Measurements from ENCODE around the gene GALNT1.

GRCh38 chr18:35589546-35589945 lies 8.0 kb downstream of the GALNT1 start:
- TF ChIP-seq, protein P1, sequence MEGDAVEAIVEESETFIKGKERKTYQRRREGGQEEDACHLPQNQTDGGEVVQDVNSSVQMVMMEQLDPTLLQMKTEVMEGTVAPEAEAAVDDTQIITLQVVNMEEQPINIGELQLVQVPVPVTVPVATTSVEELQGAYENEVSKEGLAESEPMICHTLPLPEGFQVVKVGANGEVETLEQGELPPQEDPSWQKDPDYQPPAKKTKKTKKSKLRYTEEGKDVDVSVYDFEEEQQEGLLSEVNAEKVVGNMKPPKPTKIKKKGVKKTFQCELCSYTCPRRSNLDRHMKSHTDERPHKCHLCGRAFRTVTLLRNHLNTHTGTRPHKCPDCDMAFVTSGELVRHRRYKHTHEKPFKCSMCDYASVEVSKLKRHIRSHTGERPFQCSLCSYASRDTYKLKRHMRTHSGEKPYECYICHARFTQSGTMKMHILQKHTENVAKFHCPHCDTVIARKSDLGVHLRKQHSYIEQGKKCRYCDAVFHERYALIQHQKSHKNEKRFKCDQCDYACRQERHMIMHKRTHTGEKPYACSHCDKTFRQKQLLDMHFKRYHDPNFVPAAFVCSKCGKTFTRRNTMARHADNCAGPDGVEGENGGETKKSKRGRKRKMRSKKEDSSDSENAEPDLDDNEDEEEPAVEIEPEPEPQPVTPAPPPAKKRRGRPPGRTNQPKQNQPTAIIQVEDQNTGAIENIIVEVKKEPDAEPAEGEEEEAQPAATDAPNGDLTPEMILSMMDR (IDR thresholded peaks at IDR 0.05; ENCODE audit: low read length) = no peak
- TF ChIP-seq EZH2 (optimal IDR thresholded peaks at IDR 0.05; ENCODE audit: low read depth, low read length) (no peak), EZH2phosphoT487 (IDR thresholded peaks at IDR 0.05; ENCODE audit: low read length) (no peak)
